ENCODE measurements around the gene ADIPOR1. TPM values are rescaled to one million over a fixed set of nuclear protein-coding genes. Genes with fewer than 3 reads are reported as not detected.

Gene ADIPOR1
- total and polyA plus RNA-seq, 2 of the 4 experiments (the other 2 are of a cell fraction), result 82.7 to 92.5 TPM

- H3K14ac ChIP-seq (replicated peaks; ENCODE audit: low read depth, low read length), result no peak overlapping the region
- no peak overlapping the region for H2AK5ac ChIP-seq (ENCODE audit: low read depth, low read length)
- H3K18ac ChIP-seq (ENCODE audit: low read depth, low read length), result no peak overlapping the region
- H3K23ac ChIP-seq (ENCODE audit: low read depth, low read length), result no peak overlapping the region
- H4K91ac ChIP-seq (ENCODE audit: insufficient read depth, low read depth, low read length), result no peak overlapping the region
- no peak for ATAC-seq (ENCODE audit: low read depth)
- WGBS, 2 experiments (ENCODE audit: extremely low coverage in 2 of 2, insufficient read length in 1 of 2), result 20% methylated on average over 1 of the region's 5 CpGs; no CpG with 5 or more reads in 1 of the 2 experiments
- H2BK120ac ChIP-seq (ENCODE audit: low read depth, low read length), result no peak overlapping the region
- H4K8ac ChIP-seq (ENCODE audit: low read depth in 2 of 2, low read length in 2 of 2), result no peak overlapping the region
- H2AK9ac ChIP-seq (replicated peaks; ENCODE audit: low read depth, low read length, poor library complexity), result no peak overlapping the region
- no peak overlapping the region for H3K4ac ChIP-seq (ENCODE audit: low read depth, low read length)
- H4K5ac ChIP-seq (ENCODE audit: low read depth, low read length), result no peak overlapping the region
- H3K27me3 ChIP-seq (ENCODE audit: control insufficient read depth, insufficient read depth, low read length), result peaks cover 50% of the 10 kb centered on the region
- dilution Hi-C loops (cut with HindIII; ENCODE audit: low sequenced_read_pairs, unreplicated experiment), result no loop called here
- no peak overlapping the region for H3K9ac ChIP-seq (ENCODE audit: low read depth, low read length)
- H3K4me3 ChIP-seq (ENCODE audit: insufficient read depth, low read depth, low read length), result no peak overlapping the region
- TF ChIP-seq ELK1 (IDR thresholded peaks at IDR 0.05; ENCODE audit: borderline replicate concordance, low read depth, low read length), result no peak
- TF ChIP-seq MXI1 (IDR thresholded peaks at IDR 0.05; ENCODE audit: borderline replicate concordance, low read depth, low read length), result no peak
- TF ChIP-seq BHLHE40 (IDR thresholded peaks at IDR 0.05; ENCODE audit: low read depth, low read length), result no peak
- no peak for TF ChIP-seq FOS (IDR thresholded peaks at IDR 0.05; ENCODE audit: low read depth, low read length)
- TF ChIP-seq, protein P1, sequence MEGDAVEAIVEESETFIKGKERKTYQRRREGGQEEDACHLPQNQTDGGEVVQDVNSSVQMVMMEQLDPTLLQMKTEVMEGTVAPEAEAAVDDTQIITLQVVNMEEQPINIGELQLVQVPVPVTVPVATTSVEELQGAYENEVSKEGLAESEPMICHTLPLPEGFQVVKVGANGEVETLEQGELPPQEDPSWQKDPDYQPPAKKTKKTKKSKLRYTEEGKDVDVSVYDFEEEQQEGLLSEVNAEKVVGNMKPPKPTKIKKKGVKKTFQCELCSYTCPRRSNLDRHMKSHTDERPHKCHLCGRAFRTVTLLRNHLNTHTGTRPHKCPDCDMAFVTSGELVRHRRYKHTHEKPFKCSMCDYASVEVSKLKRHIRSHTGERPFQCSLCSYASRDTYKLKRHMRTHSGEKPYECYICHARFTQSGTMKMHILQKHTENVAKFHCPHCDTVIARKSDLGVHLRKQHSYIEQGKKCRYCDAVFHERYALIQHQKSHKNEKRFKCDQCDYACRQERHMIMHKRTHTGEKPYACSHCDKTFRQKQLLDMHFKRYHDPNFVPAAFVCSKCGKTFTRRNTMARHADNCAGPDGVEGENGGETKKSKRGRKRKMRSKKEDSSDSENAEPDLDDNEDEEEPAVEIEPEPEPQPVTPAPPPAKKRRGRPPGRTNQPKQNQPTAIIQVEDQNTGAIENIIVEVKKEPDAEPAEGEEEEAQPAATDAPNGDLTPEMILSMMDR (conservative IDR thresholded peaks at IDR 0.05; ENCODE audit: low read depth, low read length), result no peak
- no peak for TF ChIP-seq POLR2A (IDR thresholded peaks at IDR 0.05; ENCODE audit: low read depth, low read length)
- TF ChIP-seq SMC3 (IDR thresholded peaks at IDR 0.05; ENCODE audit: low read depth, low read length), result no peak
- no peak for TF ChIP-seq MAFK (IDR thresholded peaks at IDR 0.05; ENCODE audit: low read depth, low read length)
- no peak for TF ChIP-seq RCOR1 (IDR thresholded peaks at IDR 0.05; ENCODE audit: insufficient replicate concordance, low read length)
- no peak for TF ChIP-seq RAD21 (IDR thresholded peaks at IDR 0.05; ENCODE audit: low read length)
- TF ChIP-seq NFE2L2 (IDR thresholded peaks at IDR 0.05; ENCODE audit: low read depth, low read length), result no peak
- TF ChIP-seq USF2 (IDR thresholded peaks at IDR 0.05; ENCODE audit: low read depth, low read length), result no peak
- no peak overlapping the region for H2BK15ac ChIP-seq (ENCODE audit: low read depth, low read length)
- intact Hi-C loops (cut with micrococcal nuclease), result no loop called here
- H4K20me1 ChIP-seq (ENCODE audit: insufficient read depth, low read length), result no peaks in the 10 kb centered on the region
- 0 out of 2 replicates have a peak, but pooled peaks cover 5% of the 10 kb centered on the region for H3K9me1 ChIP-seq (ENCODE audit: insufficient read depth, low read length)
- no TSS peak for BruUV-seq (replicated peaks)
- no peak overlapping the region for H2BK20ac ChIP-seq (ENCODE audit: low read depth, low read length)
- no peak overlapping the region for H3K56ac ChIP-seq (ENCODE audit: extremely low read depth, insufficient read depth, low read length)
- no peaks in the 10 kb centered on the region for H3K4me1 ChIP-seq (ENCODE audit: control insufficient read depth, insufficient read depth, low read length)
- DNase-seq, result no peak
- CTCF ChIA-PET, result no interaction called here
- H3K36me3 ChIP-seq (ENCODE audit: control insufficient read depth, insufficient read depth, low read length), result no peaks in the 10 kb centered on the region
- POLR2A ChIA-PET (ENCODE audit: unreplicated experiment), result no interaction called here
- H3K79me1 ChIP-seq (ENCODE audit: low read depth in 1 of 2, low read length in 2 of 2), result no peaks in the 10 kb centered on the region
- H3K4me2 ChIP-seq (ENCODE audit: low read depth, low read length), result no peak overlapping the region
- no peak overlapping the region for H2BK5ac ChIP-seq (ENCODE audit: low read depth, low read length, poor library complexity, severe bottlenecking)
- H2AFZ ChIP-seq (replicated peaks; ENCODE audit: low read length, poor library complexity), result no peak overlapping the region
- in situ Hi-C loops (cut with MboI; ENCODE audit: low sequenced_read_pairs), result no loop called here
- H3K27ac ChIP-seq (ENCODE audit: insufficient read depth, low read length), result no peak overlapping the region
- H3K9me3 ChIP-seq (ENCODE audit: control insufficient read depth, insufficient read depth, low read length), result 0 out of 2 replicates have a peak, but pooled peaks cover 3% of the 10 kb centered on the region
Observed at GRCh38 chr1:202987922-202988583, 29.9 kb upstream of the ADIPOR1 start.

Measured in IMR-90 (cell line).